Spleen (tissue), 7 donors: ENCODE measurements around the gene NACAD.

ENCODE experiments used
- CTCF ChIP-seq, 11 experiments: fragments of 200-600 bp in 7 of 11; fragments of 450-650 bp in 4 of 11; sonication (generic) in 4 of 11; IDR thresholded peaks in 8 of 11; conservative IDR thresholded peaks in 3 of 11; 1 replicate in 7 of 11; 2 replicates in 4 of 11; pipeline versions ENCODE4 v1.4.0 to v1.8.0; 2016 to 2021; ENCODE audit warnings: antibody characterized with exemption in 11 of 11, inconsistent platforms in 4 of 11, mild to moderate bottlenecking in 1 of 11
- POLR2A ChIP-seq, 3 donors: fragments of 450-650 bp; IDR thresholded peaks; one replicate each; pipeline ENCODE4 v1.5.1; 2017; ENCODE audit warnings: antibody characterized with exemption in 3 of 3, mild to moderate bottlenecking in 1 of 3
- POLR2AphosphoS5 ChIP-seq, 3 donors: sonication (generic); formaldehyde crosslinking; IDR thresholded peaks; one replicate each; pipeline ENCODE4 v1.5.1; 2017; ENCODE audit warnings: antibody characterized with exemption in 3 of 3
- donor health status: DM: no; HTN: no; CAD: no; lungs with moderate emphysema.
- donor health status: DM: no; HTN: no; CAD: no.
- donor health status: DM: no; HTN: no; CAD: no.

DNA sequence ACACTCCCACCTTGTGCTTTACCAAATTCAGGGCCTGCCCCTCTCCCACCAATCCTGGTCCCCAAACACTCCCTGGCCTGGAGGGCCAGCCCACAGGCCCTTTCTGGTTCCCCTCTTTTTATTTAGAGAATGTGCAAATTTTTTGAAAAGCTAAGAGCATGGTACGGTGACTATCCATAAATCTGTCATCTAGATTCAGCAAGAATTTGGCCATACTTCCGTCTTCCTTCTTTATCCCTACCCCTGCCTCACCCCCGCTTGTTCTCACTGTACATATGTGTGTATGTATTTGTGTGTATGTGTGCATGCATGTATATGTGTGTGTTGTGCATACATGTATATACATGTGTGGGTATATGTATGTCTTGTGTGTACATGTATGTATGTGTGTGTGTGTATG is 30.8 kb upstream of the NACAD start:
- TF ChIP-seq CTCF (IDR thresholded peaks at IDR 0.05 in 8 of 11, conservative IDR thresholded peaks at IDR 0.05 in 3 of 11) = no peak
- TF ChIP-seq POLR2AphosphoS5 (IDR thresholded peaks at IDR 0.05) = no peak
- no peak for TF ChIP-seq POLR2A (IDR thresholded peaks at IDR 0.05)
